Fibroblast of skin of right biceps (primary cell): ENCODE results near the gene MEGF10.

Source experiments
- DNase-seq: peaks from one replicate; pipeline ENCODE4 v3.0.0-alpha.2; 2013

Gene MEGF10

DNA sequence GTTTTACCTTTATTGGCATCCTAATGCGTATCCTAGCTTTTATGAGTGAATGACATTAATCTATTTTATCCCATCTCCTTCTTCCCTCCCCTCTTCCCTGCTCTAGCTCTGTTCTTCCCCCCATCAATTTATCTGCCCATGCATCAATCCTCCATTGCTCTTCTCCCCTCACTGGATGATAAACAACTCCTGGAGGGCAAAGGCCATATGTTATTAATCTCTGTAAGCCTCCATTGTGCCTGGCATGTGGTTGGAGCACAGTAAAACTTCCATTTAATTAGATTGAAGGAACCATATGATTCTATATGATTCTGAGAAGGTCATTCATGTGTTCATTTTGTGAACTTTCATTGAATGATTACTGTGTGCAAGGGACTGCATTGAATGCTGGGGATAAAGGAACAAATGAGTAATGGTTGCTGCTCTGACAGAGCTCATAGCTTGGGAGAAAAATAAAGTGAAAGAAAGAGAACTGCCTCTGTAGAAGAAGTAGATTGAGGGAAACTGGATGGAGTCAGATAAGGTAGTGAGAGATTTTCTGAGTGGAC lies 85.0 kb downstream of the MEGF10 start:
- DNase-seq = no peak

DNA sequence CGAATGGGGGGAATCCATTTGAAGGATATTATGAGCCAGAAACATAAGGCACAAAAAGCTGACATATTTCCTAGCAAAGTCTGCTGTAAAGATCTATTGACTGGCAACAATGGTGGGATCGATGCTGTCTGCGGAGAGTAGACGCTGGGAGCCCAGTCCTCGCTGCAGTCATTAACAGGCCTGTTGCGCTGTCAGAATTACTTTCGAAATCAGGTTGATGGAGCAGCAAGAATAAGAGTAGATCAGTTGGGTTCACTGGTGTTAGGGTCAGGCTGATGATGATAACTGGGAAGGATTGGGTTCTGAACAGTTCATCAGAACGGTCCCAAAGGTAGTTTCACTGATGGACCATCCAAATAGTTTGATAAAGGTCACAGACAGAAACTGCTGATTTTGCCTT lies 87.1 kb downstream of the MEGF10 start:
- no peak for DNase-seq

DNA sequence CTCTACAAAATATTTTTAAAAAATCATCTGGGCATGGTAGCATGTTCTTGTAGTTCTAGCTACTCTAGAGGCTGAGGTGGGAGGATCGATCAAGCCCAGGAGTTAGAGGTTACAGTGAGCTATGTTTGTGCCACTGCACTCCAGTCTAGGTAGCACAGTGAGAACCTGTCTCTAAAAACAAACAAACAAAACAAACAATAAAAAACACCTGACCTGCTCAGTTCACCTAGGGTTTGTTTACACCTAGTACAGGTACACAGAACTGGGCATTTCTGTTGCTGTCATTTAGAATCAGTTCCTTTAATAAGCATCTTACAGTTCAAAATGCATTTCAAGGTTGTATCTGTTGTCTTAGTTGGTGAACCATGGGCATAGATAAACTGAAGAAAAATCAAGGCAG lies 95.3 kb downstream of the MEGF10 start:
- no peak for DNase-seq

DNA sequence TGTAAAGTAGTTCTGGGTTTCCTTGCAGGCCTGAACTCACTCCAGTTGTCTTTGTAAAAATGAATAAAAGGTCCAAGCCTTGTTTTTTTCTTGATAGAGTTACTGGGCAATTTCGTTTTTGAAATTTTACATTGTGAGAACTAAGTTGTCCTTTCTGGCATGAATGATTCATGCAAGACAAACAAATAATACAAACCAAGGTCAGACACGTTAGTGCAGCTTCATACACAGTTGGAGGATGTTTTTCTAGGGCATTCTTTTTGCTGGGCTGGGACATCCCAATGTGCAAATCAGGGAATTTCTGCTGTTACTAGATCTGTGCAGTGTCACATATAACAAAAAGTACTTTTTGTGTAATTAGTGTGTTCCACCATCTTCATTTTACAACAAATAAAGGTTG lies 96.0 kb downstream of the MEGF10 start:
- no peak for DNase-seq

DNA sequence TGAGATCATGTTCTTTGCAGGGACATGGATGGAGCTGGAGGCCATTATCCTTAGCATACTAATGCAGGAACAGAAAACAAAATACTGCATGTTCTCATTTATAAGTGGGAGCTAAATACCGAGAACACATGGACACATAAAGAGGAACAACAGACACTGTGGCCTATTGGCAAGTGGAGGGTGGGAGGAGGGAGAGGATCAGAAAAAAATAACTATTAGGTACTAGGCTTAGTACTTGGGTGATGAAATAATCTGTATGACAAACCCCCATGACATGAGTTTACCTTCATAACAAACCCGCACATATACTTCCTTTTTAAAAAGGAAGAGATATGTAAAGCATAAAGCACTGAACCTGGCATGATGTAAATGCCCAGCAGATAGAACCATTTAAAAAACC lies 99.0 kb downstream of the MEGF10 start:
- DNase-seq = no peak

DNA sequence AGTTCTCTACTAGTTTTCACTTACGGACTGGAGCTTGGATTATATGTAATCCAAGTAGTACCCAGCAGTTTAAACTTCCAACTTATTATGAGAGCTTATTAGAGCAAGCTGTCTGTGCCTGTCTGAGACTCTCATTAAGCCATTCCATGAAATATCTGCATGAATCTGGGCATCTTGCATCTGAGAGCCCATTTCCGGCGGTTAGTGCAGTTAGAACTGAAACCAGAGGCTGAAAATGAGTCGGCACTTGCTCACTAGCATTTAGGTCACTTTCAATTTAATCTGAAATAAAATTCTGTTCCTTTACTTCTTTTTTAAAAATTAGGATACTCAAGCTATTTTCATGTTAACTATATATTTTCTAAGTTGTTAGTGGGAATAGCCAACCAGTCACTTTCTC lies 102.2 kb downstream of the MEGF10 start:
- DNase-seq = no peak

DNA sequence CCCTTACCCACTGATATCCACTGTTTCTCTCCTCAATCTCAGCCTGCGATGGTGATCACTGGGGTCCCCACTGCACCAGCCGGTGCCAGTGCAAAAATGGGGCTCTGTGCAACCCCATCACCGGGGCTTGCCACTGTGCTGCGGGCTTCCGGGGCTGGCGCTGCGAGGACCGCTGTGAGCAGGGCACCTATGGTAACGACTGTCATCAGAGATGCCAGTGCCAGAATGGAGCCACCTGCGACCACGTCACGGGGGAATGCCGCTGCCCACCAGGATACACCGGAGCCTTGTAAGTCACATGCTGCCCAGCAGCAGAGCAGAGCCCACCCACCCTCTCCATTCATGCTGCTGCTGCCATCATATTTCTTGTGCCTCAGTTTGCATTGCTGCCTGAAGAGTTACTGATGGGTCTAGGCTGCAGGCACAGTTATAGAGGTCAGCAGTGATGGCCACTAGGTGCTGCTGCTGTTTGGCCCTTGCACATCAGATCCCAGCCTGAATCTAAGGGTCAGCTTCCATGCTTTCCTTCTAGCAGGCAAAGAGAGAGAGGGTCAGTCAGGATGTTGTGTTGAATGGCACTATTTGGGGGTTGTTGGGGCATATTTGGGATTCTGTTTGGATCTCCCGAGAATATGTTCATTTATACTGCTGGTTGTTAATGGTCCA lies 106.0 kb downstream of the MEGF10 start:
- no peak for DNase-seq

DNA sequence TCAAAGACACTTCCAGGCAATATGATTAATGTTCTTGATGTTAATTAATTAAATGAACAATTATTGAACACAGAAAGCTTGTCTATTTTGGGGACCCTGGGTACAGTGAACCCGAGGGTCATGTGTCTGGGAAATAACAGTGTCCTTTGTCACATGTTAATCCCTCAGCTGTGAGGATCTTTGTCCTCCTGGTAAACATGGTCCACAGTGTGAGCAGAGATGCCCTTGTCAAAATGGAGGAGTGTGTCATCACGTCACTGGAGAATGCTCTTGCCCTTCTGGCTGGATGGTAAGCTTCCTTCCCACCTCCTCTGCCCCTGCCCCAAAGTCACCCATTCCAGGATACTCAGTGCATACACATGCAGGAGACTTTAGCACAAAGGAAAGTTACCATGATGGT lies 107.9 kb downstream of the MEGF10 start:
- no peak for DNase-seq

DNA sequence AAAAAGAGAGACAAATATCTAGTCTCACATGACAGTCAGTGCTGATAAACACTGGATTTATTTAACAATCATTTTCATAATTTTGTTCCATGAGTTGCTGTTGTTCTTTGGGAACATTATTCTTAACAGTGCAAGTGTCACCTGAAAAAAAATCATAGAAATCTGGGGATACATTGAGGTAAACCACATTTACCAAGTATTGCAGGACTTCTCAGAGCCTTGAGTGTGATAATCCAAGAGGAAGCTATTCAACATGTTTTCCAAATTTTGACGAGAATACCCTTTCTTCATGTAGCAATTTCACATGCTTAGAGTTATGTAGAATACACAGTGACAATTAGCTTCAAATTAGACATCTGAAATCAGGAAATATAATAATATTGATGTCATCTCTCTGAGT lies 108.5 kb downstream of the MEGF10 start:
- DNase-seq = no peak

DNA sequence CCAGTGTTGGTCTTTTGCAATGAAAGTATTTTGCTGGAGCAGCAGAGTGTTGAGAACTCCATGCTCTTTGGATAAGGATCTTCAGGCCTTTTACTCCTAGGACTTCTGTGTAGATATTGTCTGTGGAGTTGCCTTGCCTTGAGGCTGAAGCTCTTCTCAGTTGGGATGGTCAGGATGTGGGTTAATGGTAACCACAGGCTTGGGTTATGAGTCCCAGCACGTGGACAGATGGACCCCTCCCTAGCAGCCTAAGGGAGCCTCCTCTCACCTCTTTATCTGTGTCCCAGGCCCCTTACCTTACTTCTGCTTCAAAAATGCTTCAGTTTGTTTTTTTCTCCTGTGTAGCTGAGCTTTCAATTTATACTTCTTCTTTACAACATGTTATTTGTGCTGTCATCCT lies 109.9 kb downstream of the MEGF10 start:
- no peak for DNase-seq

DNA sequence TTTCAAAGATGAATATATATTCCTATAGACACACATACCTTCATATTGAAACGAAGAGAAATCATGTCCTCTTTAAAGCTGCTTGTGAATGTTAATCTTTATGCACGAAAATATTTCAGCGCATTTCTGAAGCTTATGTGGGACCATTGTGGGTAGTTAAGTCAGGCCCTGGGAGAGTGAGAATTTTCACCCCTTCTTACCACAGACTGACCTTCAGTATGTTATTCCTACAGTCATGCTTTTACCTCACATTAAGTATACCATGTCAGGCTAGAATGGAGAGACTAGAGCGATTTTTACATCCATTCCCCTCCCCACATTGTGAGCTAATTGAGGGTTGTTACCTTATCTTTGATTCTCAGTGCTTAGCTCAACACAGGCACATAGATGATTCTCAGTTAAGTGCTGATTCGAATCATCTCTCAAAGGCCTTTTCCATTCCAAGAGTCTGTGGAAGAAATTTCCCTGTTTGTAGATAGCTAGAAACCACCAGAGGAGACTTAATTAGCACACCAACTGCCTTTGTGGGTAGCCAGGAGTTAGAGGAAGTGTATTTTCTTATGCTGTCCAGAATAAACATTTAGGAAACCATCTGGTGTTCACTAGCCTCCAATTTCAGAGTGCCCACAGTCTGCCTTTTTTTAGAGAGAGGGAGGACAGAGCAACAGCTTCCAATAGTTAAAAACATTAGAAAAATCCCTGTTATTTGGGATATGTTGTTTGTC lies 110.5 kb downstream of the MEGF10 start:
- no peak for DNase-seq

DNA sequence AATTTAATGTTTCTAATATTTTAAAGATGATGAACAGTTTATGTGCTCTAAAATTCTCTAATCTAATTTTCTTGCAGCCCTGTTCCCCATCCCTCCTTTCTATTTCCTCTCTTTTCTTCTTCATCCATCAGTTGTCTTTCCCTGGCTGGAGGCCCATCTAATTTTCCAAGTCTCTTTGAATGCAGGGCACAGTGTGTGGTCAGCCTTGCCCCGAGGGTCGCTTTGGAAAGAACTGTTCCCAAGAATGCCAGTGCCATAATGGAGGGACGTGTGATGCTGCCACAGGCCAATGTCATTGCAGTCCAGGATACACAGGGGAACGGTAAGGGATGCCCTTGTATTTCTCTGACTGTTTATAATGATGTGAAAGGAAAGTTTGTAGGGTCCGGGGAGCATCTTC lies 111.8 kb downstream of the MEGF10 start:
- no peak for DNase-seq

DNA sequence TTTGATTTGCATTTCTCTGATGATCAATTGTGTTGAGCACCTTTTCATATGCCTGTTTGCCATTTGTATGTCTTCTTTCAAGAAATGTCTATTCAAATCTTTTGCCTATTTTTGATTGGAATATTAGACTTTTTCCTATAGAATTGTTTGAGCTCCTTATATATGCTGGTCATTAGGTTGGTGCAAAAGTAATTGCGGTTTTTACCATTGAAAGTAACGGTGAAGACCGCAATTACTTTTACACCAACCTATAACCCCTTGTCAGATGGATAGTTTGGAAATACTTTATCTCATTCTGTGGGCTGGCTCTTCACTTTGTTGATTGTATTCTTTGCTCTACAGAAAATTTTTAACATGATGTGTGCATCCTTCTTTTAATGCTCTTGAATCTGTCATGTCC lies 113.6 kb downstream of the MEGF10 start:
- no peak for DNase-seq

DNA sequence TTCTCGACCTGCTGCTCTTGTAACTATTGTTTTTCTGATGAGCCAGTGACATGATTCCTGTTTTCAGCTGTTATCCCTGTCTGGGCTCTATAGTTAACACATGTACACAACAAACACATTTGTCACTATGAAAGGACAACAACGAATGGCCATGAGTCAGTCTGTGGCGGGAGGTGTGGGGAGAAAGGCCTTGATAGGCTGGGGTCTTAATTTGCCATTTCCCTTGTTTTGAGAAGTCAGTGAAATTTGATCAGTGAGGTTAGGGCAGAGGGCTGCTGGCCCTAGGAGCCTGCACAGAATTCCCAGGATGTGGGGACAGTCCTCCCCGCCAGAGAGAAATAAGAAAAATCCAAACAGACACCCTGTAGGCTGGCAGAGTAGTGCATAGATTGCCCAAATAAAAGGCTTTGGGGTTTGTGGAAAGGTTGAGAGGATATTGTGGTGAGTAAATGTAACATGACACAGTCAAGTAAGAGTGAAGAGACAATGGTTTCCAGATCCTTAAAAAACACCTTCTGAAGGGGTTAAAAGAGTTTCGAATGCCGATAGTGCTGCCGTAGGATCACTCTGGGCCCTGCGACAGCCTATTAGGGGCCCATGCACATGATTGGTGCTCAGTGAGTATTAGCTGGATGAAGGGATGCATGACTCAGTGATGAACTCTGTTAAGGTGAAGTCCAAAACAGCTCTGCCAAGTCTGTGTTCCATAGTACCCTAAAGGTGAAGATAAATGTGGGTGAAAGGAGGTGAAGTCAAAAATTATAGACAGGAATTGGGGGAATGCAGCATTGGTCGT lies 115.9 kb downstream of the MEGF10 start:
- no peak for DNase-seq

DNA sequence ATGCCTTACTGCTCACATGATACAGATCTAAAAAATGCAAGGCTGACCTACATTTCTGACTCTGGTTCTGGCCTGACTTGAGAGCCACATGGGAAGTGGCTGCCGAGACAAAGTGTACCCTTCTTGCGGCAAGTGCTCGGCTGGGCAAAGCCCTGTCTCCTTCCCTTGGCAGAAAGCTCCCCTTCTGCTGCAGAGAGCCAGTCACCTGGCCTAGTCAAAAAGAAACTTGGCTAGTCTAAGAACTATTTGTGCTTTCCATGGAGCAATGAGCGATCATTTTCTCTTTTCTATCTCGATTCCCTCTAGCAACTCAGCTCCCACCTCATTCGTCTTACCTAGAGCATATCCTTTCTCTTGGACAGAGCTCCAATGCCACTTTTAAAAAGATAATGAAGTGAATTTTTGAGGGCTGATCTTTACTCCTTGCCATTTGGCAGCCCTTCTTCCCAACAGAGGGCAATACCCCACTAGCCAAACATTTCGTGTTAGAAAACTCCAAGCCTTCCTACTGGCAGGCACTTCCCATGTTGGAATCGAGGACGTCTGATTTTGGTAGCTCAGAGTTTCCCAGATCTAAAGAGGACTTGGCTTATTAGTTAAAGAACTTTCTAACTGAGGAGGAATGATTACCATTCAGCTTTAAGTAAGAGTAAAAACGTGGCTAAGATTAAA lies 118.8 kb downstream of the MEGF10 start:
- no peak for DNase-seq

DNA sequence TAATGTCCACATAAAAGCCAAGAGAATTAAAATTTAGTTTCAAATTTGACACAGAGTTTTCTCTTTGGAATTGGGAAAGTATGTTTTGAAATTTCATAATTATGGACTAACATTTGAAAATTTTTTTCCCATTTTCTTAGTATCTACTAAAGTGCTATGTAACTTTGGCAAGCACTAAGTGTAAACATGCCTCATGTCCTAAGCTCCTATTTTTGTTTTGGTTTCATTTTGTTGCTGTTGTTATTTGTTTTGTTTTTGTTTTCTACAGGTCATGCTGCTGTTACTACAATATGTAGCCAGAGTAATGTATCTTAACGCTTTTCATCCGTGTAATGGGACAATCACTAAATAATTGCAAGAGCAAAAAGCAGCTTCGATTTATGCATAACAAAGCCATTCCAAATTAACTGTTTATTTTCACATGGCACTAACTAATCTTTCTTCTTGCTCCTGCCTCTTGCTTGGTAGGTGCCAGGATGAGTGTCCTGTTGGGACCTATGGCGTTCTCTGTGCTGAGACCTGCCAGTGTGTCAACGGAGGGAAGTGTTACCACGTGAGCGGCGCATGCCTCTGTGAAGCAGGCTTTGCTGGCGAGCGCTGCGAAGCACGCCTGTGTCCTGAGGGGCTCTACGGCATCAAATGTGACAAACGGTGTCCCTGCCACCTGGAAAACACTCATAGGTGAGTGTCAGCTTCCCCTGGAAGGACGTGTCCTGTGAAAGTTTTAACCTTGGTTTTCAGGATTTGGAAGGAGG lies 119.5 kb downstream of the MEGF10 start:
- no peak for DNase-seq

DNA sequence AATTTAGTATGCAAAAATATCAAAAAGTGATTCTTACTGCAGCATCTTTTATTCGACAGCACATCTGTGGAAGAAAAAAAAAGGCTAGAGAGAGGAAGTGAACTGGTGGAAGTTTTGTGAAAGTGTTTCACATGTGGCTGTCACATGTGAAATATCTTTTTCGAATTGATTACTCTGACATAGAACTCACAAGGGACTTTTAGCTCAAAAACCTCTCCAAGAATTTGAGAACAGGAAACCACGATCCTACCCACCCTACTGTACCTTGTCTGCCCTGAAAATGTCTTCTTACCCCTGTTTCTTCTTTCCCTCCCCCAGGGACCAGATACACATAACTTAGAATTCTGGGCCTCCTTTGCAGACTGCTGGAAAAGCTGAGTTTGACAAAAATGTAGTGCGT lies 120.4 kb downstream of the MEGF10 start:
- DNase-seq = no peak

DNA sequence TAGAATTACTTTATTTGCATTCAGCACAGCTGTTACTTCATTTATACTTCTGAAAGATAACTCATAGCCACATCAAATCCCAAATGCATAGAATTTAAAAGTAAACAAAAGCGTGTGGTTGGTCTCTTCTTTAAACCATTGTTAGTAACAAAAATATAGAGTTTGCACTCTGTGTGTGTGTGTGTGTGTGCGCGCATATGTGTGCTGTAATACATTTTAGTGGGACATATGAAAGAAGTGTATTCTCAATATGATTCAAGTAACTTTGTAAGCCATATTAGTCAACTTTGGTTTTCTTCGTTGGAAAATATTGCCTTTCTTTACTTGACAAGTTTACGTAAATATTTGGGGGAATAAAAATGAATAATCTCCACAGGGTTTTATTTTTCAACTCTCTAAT lies 120.8 kb downstream of the MEGF10 start:
- no peak for DNase-seq

DNA sequence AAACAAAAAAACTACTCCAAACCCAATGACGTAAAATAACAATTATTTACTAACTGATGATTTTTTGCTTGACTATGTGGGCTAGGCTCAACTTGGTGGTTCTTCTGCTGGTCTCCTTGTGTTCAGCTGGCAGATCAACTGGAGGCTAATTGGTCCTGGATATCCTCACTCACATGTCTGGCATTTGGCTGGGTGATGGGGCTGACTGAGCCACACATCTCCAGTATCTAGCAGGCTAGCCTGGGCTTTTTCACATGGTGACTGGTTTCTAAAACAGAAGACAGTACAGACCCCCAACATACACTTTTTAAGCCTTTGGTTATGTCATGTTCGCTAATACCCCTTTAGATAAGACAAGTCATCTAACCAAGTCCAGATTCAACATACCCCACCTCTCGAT lies 122.1 kb downstream of the MEGF10 start:
- DNase-seq = no peak

DNA sequence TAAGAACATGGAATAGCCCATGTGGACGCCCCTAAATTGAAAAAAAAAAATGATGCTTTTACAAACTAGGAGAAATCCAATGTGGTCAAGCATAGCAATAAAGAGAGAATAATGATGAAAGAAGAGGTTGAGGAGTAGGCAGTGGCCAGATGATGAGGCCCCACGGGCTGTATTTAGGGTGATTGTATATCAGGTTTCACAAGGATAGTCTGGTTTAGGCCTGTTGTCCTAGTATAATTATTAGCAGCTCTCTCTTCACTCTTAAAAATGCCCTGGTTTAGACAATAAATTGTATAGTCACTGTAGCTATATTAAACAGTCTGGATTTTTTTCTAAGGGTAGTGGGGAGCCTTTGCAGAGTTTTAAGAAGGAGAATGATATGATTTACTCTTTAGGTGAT lies 124.4 kb downstream of the MEGF10 start:
- no peak for DNase-seq

DNA sequence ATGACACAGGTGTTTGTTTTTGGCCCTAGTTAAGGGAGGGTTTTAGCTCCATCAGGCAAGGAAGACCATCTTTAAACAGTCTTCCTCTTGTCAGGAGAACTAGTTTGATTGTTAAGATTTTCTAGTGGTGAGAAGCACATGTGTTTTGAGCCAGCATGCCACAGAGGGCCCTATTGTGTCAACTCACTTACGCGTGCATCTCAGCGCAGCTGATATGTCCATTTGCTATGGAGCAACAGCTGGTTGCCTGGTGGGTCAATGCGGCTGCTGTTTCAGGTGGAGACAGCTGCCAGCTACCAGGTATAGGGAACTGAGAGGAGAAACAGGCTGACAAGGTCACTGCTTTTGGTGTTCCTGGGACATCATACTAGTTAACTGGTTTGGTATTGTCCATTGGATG lies 126.3 kb downstream of the MEGF10 start:
- DNase-seq = no peak

DNA sequence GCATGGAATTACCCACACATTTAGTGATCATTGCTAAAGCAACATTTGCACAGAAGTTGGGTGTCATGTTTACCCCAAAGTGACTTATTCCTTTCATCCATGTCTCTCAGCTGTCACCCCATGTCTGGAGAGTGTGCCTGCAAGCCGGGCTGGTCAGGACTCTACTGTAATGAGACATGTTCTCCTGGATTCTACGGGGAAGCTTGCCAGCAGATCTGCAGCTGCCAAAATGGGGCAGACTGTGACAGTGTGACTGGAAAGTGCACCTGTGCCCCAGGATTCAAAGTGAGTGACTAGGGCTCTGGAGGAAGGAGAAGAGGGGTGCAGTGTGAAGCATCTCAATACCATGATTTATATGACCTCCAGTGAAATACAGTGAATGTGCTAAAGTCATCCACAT lies 126.9 kb downstream of the MEGF10 start:
- DNase-seq = no peak

DNA sequence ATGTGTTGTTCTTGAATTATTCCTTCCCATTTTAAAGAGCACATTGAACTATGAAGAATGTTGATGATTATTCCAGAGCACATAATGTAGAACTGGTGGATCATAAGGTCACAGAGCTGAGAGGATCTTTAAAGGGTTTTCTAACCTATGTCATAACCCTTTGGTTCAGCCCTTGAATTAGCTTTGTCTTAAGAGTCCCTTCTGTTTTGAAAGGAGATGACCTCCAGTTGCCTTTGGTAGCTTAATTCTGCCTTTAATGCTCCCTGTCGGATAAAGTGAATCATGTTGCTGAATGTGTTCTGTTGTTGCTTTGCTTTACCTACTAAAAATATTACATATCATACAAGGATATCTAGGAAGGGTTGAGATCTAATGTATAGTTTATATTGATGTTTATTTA lies 127.8 kb downstream of the MEGF10 start:
- no peak for DNase-seq
